ELR (cell line): Measurements from ENCODE around the gene TMCC2.
A peak's percentile ranks its signal among the peaks of the same experiment; 100 is the strongest.
"Not testable (repeated sequence)": the region's sequence is repeated elsewhere in the genome, so short reads cannot be mapped to it uniquely, and the experiment has no call there.

Experiments used
- DNase-seq: peaks from one replicate; pipeline ENCODE4 v3.0.0-alpha.2; 2015; ENCODE audit warnings: low read depth

TMCC2 gene

GRCh38 chr1:205214756-205215155 lies 13.0 kb upstream of the TMCC2 start:
- no peak for DNase-seq

- DNase-seq, result no peak
Measured at GRCh38 chr1:205216588-205216987, 11.2 kb upstream of the TMCC2 start.

GRCh38 chr1:205217418-205217817 lies 10.3 kb upstream of the TMCC2 start:
- no peak for DNase-seq

GRCh38 chr1:205220421-205220820 lies 7.3 kb upstream of the TMCC2 start:
- no peak for DNase-seq

GRCh38 chr1:205224736-205225135 lies 3.0 kb upstream of the TMCC2 start:
- DNase-seq, result no peak

GRCh38 chr1:205225901-205226765 lies 1.6 kb upstream of the TMCC2 start:
- no peak for DNase-seq

GRCh38 chr1:205226868-205227583 lies 720 bp upstream of the TMCC2 start:
- DNase-seq, result peak; percentile 51

- no peak for DNase-seq
Measured at GRCh38 chr1:205228093-205228521, 361 bp downstream of the TMCC2 start.

- DNase-seq, result peak; percentile 72
Measured at GRCh38 chr1:205229399-205229871, 1.7 kb downstream of the TMCC2 start.

GRCh38 chr1:205229916-205230700 lies 2.4 kb downstream of the TMCC2 start:
- DNase-seq, result no peak

GRCh38 chr1:205230982-205231381 lies 3.2 kb downstream of the TMCC2 start:
- DNase-seq, result no peak

- DNase-seq, result no peak
Measured at GRCh38 chr1:205232127-205232820, 4.5 kb downstream of the TMCC2 start.

GRCh38 chr1:205232945-205233397 lies 5.2 kb downstream of the TMCC2 start:
- DNase-seq, result no peak

GRCh38 chr1:205233986-205234385 lies 6.2 kb downstream of the TMCC2 start:
- not testable (repeated sequence) for DNase-seq

GRCh38 chr1:205235951-205236350 lies 8.2 kb downstream of the TMCC2 start:
- DNase-seq, result no peak

GRCh38 chr1:205236526-205236925 lies 8.8 kb downstream of the TMCC2 start:
- no peak for DNase-seq

GRCh38 chr1:205236951-205237475 lies 9.3 kb downstream of the TMCC2 start:
- DNase-seq, result no peak

GRCh38 chr1:205237526-205238484 lies 10.1 kb downstream of the TMCC2 start:
- DNase-seq, result no peak

GRCh38 chr1:205239078-205239477 lies 11.3 kb downstream of the TMCC2 start:
- no peak for DNase-seq

GRCh38 chr1:205240118-205240517 lies 12.4 kb downstream of the TMCC2 start:
- no peak for DNase-seq
